Endothelial cell of umbilical vein (primary cell): ENCODE data around the gene ZFPM1. TPM values are rescaled to one million over a fixed set of nuclear protein-coding genes. Genes with fewer than 3 reads are reported as not detected.

ENCODE experiments used
- BruUV-seq: library from RNA; stranded (reverse); fragments of 400-500 nt; replicated peaks from 2 replicates; lab custom pipeline; 2021; lab: Mats Ljungman, UMichigan
- CTCF ChIA-PET: fragments of 300-600, 350-600 bp; sonication (Branson Sonifier 250); formaldehyde crosslinking; loops from one replicate; lab custom pipeline; 2021; ENCODE audit warnings: antibody characterized with exemption, inconsistent platforms; lab: Charles Lee
- POLR2A ChIA-PET: fragments of 300-600, 350-600 bp; sonication (Branson Sonifier 250); formaldehyde crosslinking; loops from one replicate; lab custom pipeline; 2021; ENCODE audit warnings: antibody characterized with exemption, inconsistent platforms; lab: Charles Lee
- DNase-seq: peaks from one replicate; pipeline ENCODE4 v3.0.0-alpha.2; 2011; ENCODE audit warnings: low read depth, low spot score
- FAIRE-seq: peaks from 2 replicates; lab custom pipeline; 2011; peaks lifted over from hg19 to GRCh38; lab: Jason Lieb, UNC
- H2AFZ ChIP-seq: 2 replicates; pipeline ENCODE4 v1.6.0; 2012; ENCODE audit warnings: low read depth, low read length, control low read depth, inconsistent platforms
- H3K27ac ChIP-seq: 2 replicates; pipeline ENCODE4 v1.5.1; 2011; ENCODE audit warnings: low read depth, mild to moderate bottlenecking, control low read depth, low read length, moderate library complexity; ENCODE audit not compliant: insufficient read depth
- H3K27me3 ChIP-seq, 2 experiments: 2 replicates each; pipeline versions ENCODE4 v1.6.0 to v1.6.1; 2011; ENCODE audit warnings: low read length in 2 of 2, mixed read lengths in 1 of 2; ENCODE audit not compliant: control insufficient read depth in 2 of 2, insufficient read depth in 2 of 2
- H3K36me3 ChIP-seq, 2 experiments: 2 replicates in 1 of 2; 3 replicates in 1 of 2; pipeline ENCODE4 v1.5.1; 2011; ENCODE audit warnings: low read length in 2 of 2, mild to moderate bottlenecking in 1 of 2, moderate library complexity in 1 of 2; ENCODE audit not compliant: control insufficient read depth in 2 of 2, insufficient read depth in 2 of 2; ENCODE audit errors: extremely low read depth in 1 of 2
- H3K4me1 ChIP-seq: 3 replicates; pipeline ENCODE4 v1.5.1; 2011; ENCODE audit warnings: mild to moderate bottlenecking, low read length; ENCODE audit not compliant: control insufficient read depth, insufficient read depth; ENCODE audit errors: extremely low read depth
- H3K4me2 ChIP-seq: 2 replicates; pipeline ENCODE4 v1.6.1; 2011; ENCODE audit warnings: low read length, control low read depth, mixed read lengths; ENCODE audit not compliant: insufficient read depth
- H3K4me3 ChIP-seq, 3 experiments: fragments of 200-600 bp in 1 of 3; sonication (generic), shearing (Covaris generic) in 1 of 3; replicated peaks in 1 of 3; 2 replicates each; pipeline ENCODE4 v1.5.1; 2011 to 2016; ENCODE audit warnings: control low read depth in 3 of 3, low read length in 3 of 3, mild to moderate bottlenecking in 2 of 3, inconsistent platforms in 1 of 3, low read depth in 1 of 3, moderate library complexity in 1 of 3; ENCODE audit not compliant: insufficient read depth in 1 of 3
- H3K79me2 ChIP-seq: 2 replicates; pipeline ENCODE4 v1.6.0; 2012; ENCODE audit warnings: low read length, inconsistent platforms; ENCODE audit not compliant: control insufficient read depth, insufficient read depth
- H3K9ac ChIP-seq: replicated peaks from 2 replicates; pipeline ENCODE3; 2011; ENCODE audit warnings: low read length, control low read depth; ENCODE audit not compliant: insufficient read depth; ENCODE audit errors: extremely low read depth
- H3K9me1 ChIP-seq: replicated peaks from 3 replicates; pipeline ENCODE4 v1.6.0; 2011; ENCODE audit warnings: mild to moderate bottlenecking, low read length; ENCODE audit not compliant: control insufficient read depth, insufficient read depth; ENCODE audit errors: extremely low read depth
- H3K9me3 ChIP-seq: replicated peaks from 2 replicates; pipeline ENCODE4 v1.5.1; 2012; ENCODE audit warnings: low read length, inconsistent platforms; ENCODE audit not compliant: control insufficient read depth, insufficient read depth
- H4K20me1 ChIP-seq: replicated peaks from 2 replicates; pipeline ENCODE3; 2011; ENCODE audit warnings: mild to moderate bottlenecking, low read length; ENCODE audit not compliant: control insufficient read depth, insufficient read depth; ENCODE audit errors: extremely low read depth
- CTCF ChIP-seq, 2 donors: IDR thresholded peaks; 1 replicate in 1 of 2; 2 replicates in 1 of 2; pipeline ENCODE4 v1.5.1; 2011; ENCODE audit warnings: low read length in 2 of 2, mild to moderate bottlenecking in 2 of 2, moderate library complexity in 2 of 2, control low read depth in 1 of 2, inconsistent platforms in 1 of 2, low read depth in 1 of 2; ENCODE audit not compliant: insufficient read depth in 1 of 2; ENCODE audit errors: extremely low read depth in 1 of 2
- EZH2 ChIP-seq: IDR thresholded peaks from 2 replicates; pipeline ENCODE4 v1.6.1; 2012; ENCODE audit warnings: borderline replicate concordance, low read depth, mild to moderate bottlenecking, moderate library complexity, low read length, inconsistent platforms; ENCODE audit not compliant: severe bottlenecking
- FOS ChIP-seq: IDR thresholded peaks from 2 replicates; pipeline ENCODE4 v1.6.1; 2011; ENCODE audit warnings: mild to moderate bottlenecking, low read length, moderate library complexity, borderline replicate concordance; ENCODE audit not compliant: insufficient read depth
- GATA2 ChIP-seq: IDR thresholded peaks from 2 replicates; pipeline ENCODE4 v1.7.0; 2011; ENCODE audit warnings: low read depth, mild to moderate bottlenecking, moderate library complexity, mixed read lengths, low read length; ENCODE audit not compliant: insufficient read length, insufficient read depth
- JUN ChIP-seq: IDR thresholded peaks from 2 replicates; pipeline ENCODE4 v1.6.1; 2011; ENCODE audit warnings: borderline replicate concordance, low read depth; ENCODE audit not compliant: insufficient read length, insufficient read depth
- MAX ChIP-seq: IDR thresholded peaks from 2 replicates; pipeline ENCODE4 v1.6.1; 2011; ENCODE audit not compliant: insufficient read depth, insufficient read length
- MYC ChIP-seq: IDR thresholded peaks from one replicate; pipeline ENCODE4 v1.6.1; 2011; ENCODE audit warnings: mild to moderate bottlenecking, low read depth, low read length
- POLR2A ChIP-seq: IDR thresholded peaks from 2 replicates; pipeline ENCODE4 v1.6.1; 2012; ENCODE audit warnings: low read depth, mild to moderate bottlenecking, control low read depth, low read length
- POLR2AphosphoS5 ChIP-seq: IDR thresholded peaks from 2 replicates; pipeline ENCODE4 v1.6.1; 2012; ENCODE audit warnings: low read depth, mild to moderate bottlenecking, control low read depth, low read length, moderate library complexity; ENCODE audit not compliant: insufficient read depth
- dilution Hi-C: fragments of 300-500 bp; cut with MboI; formaldehyde crosslinking; loops from one replicate; pipeline ENCODE4 v1.15.0; 2019; ENCODE audit warnings: low sequenced_read_pairs; ENCODE audit not compliant: extremely low pct_ligation_motif_present
- intact Hi-C: fragments of 100-400 bp; cut with micrococcal nuclease; formaldehyde crosslinking; loops from one replicate; pipeline ENCODE4 v1.10.0; 2022
- polyA plus RNA-seq, 4 experiments: library from polyadenylated mRNA; depleted of rRNA in 3 of 4; stranded (reverse) in 3 of 4; unstranded in 1 of 4; fragments of >200 nt; gene quantifications; 2 replicates each; pipeline versions ENCODE4 v1.2.1 to v1.2.3, GENCODE V29; 2011 to 2012; ENCODE audit warnings: missing spikeins in 1 of 4
- total RNA-seq: library from RNA; stranded (reverse); gene quantifications from 2 replicates; pipeline ENCODE4 v1.2.3, GENCODE V29; 2021

ZFPM1 gene
- total and polyA plus RNA-seq, 2 donors (not counting 3 experiments of a cell fraction or from before 2014, with no cell fraction given), result 0.37 to 7.5 TPM

GRCh38 chr16:88505405-88506082 is 52.5 kb downstream of the ZFPM1 start:
- no TSS peak for BruUV-seq
- intact Hi-C loops, result no loop called here
- Histone ChIP-seq H3K27ac (no peak overlapping the region), H3K27me3 (no peaks in the 10 kb centered on the region), H3K9me1 (no peaks in the 10 kb centered on the region), H3K4me2 (no peak overlapping the region), H3K4me1 (peaks cover 6% of the 10 kb centered on the region), H3K9me3 (no peaks in the 10 kb centered on the region), H2AFZ (no peak overlapping the region), H4K20me1 (no peaks in the 10 kb centered on the region), H3K4me3 (no peak overlapping the region), H3K9ac (no peak overlapping the region), H3K79me2 (no peaks in the 10 kb centered on the region), H3K36me3 (no peaks in the 10 kb centered on the region)
- ChIA-PET POLR2A (no interaction called here), CTCF (interaction anchor here (1.7 kb wide), 1 partner anchor 17 kb away, joined by 4 read pairs; no protein-coding TSS in a partner anchor)
- DNase-seq, result no peak
- TF ChIP-seq CTCF (IDR thresholded peaks at IDR 0.05; ENCODE audit: extremely low read depth in 1 of 2, insufficient read depth in 1 of 2, low read depth in 1 of 2, low read length in 2 of 2) (peak; percentile 22 to 34), FOS (no peak), JUN (no peak)
- dilution Hi-C loops, result no loop called here
- no peak for FAIRE-seq

GRCh38 chr16:88506723-88507122 is 53.6 kb downstream of the ZFPM1 start:
- H3K9me3 ChIP-seq, result no peaks in the 10 kb centered on the region
- FAIRE-seq, result no peak
- DNase-seq, result no peak
- dilution Hi-C loops, result no loop called here
- no peak for TF ChIP-seq CTCF (IDR thresholded peaks at IDR 0.05; ENCODE audit: extremely low read depth in 1 of 2, insufficient read depth in 1 of 2, low read depth in 1 of 2, low read length in 2 of 2)
- TF ChIP-seq FOS, result no peak
- no peak for TF ChIP-seq GATA2
- no peak for TF ChIP-seq POLR2A
- no peak for TF ChIP-seq POLR2AphosphoS5
- TF ChIP-seq EZH2, result no peak
- TF ChIP-seq MYC, result no peak
- TF ChIP-seq MAX, result no peak
- no peak for TF ChIP-seq JUN
- no peak overlapping the region for H3K9ac ChIP-seq
- H3K4me3 ChIP-seq, result no peak overlapping the region
- intact Hi-C loops, result no loop called here
- H3K27ac ChIP-seq, result no peak overlapping the region
- H3K4me1 ChIP-seq, result peaks cover 6% of the 10 kb centered on the region
- no peaks in the 10 kb centered on the region for H3K27me3 ChIP-seq
- no peaks in the 10 kb centered on the region for H3K36me3 ChIP-seq
- H3K4me2 ChIP-seq, result no peak overlapping the region
- POLR2A ChIA-PET, result no interaction called here
- CTCF ChIA-PET, result no interaction called here
- H2AFZ ChIP-seq, result no peak overlapping the region
- no peaks in the 10 kb centered on the region for H4K20me1 ChIP-seq
- H3K9me1 ChIP-seq, result no peaks in the 10 kb centered on the region
- no peaks in the 10 kb centered on the region for H3K79me2 ChIP-seq
- BruUV-seq, result no TSS peak
